OCI-LY7 (cell line): Measurements from ENCODE around the gene KCNMB2. TPM values are rescaled to one million over a fixed set of nuclear protein-coding genes. Genes with fewer than 3 reads are reported as not detected.

Experiments
- BruUV-seq: library from RNA; stranded (reverse); fragments of 400-500 nt; replicated peaks from 2 replicates; lab custom pipeline; 2021; lab: Mats Ljungman, UMichigan
- CTCF ChIA-PET: fragments of 300-600 bp; sonication (Branson Sonifier 250); formaldehyde crosslinking; loops from one replicate; lab custom pipeline; 2022; ENCODE audit warnings: antibody characterized with exemption; ENCODE audit not compliant: unreplicated experiment; lab: Charles Lee
- POLR2A ChIA-PET: fragments of 300-600 bp; sonication (Branson Sonifier 250); formaldehyde crosslinking; loops from one replicate; lab custom pipeline; 2022; ENCODE audit warnings: antibody characterized with exemption; lab: Charles Lee
- DNase-seq: peaks from one replicate; pipeline ENCODE4 v3.0.0-alpha.2; 2015; ENCODE audit warnings: low spot score
- H2AFZ ChIP-seq: fragments of 200-600 bp; sonication (generic), shearing (Covaris generic); 2 replicates; pipeline ENCODE4 v1.6.1; 2014; ENCODE audit warnings: mild to moderate bottlenecking, antibody characterized with exemption, low read length, moderate library complexity
- H3K27ac ChIP-seq: fragments of 200-600 bp; sonication (generic); 2 replicates; pipeline ENCODE4 v1.5.1; 2014; ENCODE audit warnings: mixed run types, low read depth, mild to moderate bottlenecking, moderate library complexity, low read length, inconsistent platforms; ENCODE audit not compliant: poor library complexity, severe bottlenecking
- H3K36me3 ChIP-seq: fragments of 200-600 bp; sonication (generic); 2 replicates; pipeline ENCODE4 v1.6.1; 2014; ENCODE audit warnings: mild to moderate bottlenecking, antibody characterized with exemption, low read length, moderate library complexity, mixed read lengths; ENCODE audit not compliant: insufficient read depth
- H3K4me1 ChIP-seq: fragments of 200-600 bp; sonication (generic); 2 replicates; pipeline ENCODE4 v1.5.1; 2014; ENCODE audit warnings: mild to moderate bottlenecking, low read length; ENCODE audit not compliant: insufficient read depth, poor library complexity, severe bottlenecking
- H3K4me2 ChIP-seq: fragments of 200-600 bp; sonication (generic); 2 replicates; pipeline ENCODE4 v1.6.1; 2014; ENCODE audit warnings: mild to moderate bottlenecking, low read length
- H3K4me3 ChIP-seq: fragments of 200-600 bp; sonication (generic); 2 replicates; pipeline ENCODE4 v1.5.1; 2014; ENCODE audit warnings: mild to moderate bottlenecking, low read depth, low read length; ENCODE audit not compliant: poor library complexity, severe bottlenecking
- H3K79me2 ChIP-seq: fragments of 200-600 bp; sonication (generic); 2 replicates; pipeline ENCODE4 v1.6.1; 2016; ENCODE audit warnings: low read depth, mild to moderate bottlenecking, low read length, moderate library complexity, mixed read lengths; ENCODE audit not compliant: insufficient read depth
- H3K9me2 ChIP-seq: fragments of 200-600 bp; sonication (generic); 2 replicates; pipeline ENCODE4 v1.6.1; 2016; ENCODE audit warnings: mild to moderate bottlenecking, low read length, mixed read lengths; ENCODE audit not compliant: insufficient read depth
- H3K9me3 ChIP-seq: fragments of 200-600 bp; sonication (generic); 2 replicates; pipeline ENCODE4 v1.6.1; 2014; ENCODE audit warnings: mild to moderate bottlenecking, mixed run types, low read length, mixed read lengths
- H4K20me1 ChIP-seq: fragments of 200-600 bp; sonication (generic); 2 replicates; pipeline ENCODE4 v1.6.1; 2014; ENCODE audit warnings: mild to moderate bottlenecking, antibody characterized with exemption, low read length, moderate library complexity, mixed read lengths; ENCODE audit not compliant: insufficient read depth
- CTCF ChIP-seq: fragments of 200-600 bp; sonication (generic); conservative IDR thresholded peaks from 2 replicates; pipeline ENCODE4 v1.5.1; 2014; ENCODE audit warnings: mild to moderate bottlenecking, antibody characterized with exemption, low read length, moderate library complexity, mixed read lengths
- EZH2phosphoT487 ChIP-seq: fragments of 200-600 bp; sonication (generic); IDR thresholded peaks from 2 replicates; pipeline ENCODE4 v1.6.1; 2018; ENCODE audit warnings: low read depth, borderline replicate concordance, mild to moderate bottlenecking, mixed run types, antibody characterized with exemption, low read length, moderate library complexity, mixed read lengths
- intact Hi-C: fragments of 100-400 bp; cut with micrococcal nuclease; formaldehyde crosslinking; loops from one replicate; pipeline ENCODE4 v1.10.0; 2022; ENCODE audit not compliant: unreplicated experiment
- total RNA-seq, 2 experiments: library from RNA; depleted of rRNA in 1 of 2; stranded (reverse); fragments of >200 nt in 1 of 2; shearing (Covaris generic) in 1 of 2; gene quantifications; 2 replicates each; pipeline ENCODE4 v1.2.3, GENCODE V29; 2014 to 2022

The KCNMB2 gene
- total RNA-seq, 2 experiments from 2014 or later: not detected

- Histone ChIP-seq H3K4me2 (no peak overlapping the region), H4K20me1 (no peaks in the 10 kb centered on the region), H3K9me3 (no peaks in the 10 kb centered on the region), H3K4me1 (no peaks in the 10 kb centered on the region), H3K27ac (no peak overlapping the region), H3K36me3 (no peaks in the 10 kb centered on the region), H2AFZ (no peak overlapping the region), H3K4me3 (no peak overlapping the region), H3K79me2 (no peaks in the 10 kb centered on the region), H3K9me2 (no peaks in the 10 kb centered on the region)
- no TSS peak for BruUV-seq
- no peak for DNase-seq
- intact Hi-C loops: no loop called here
- TF ChIP-seq CTCF (no peak), EZH2phosphoT487 (no peak)
- ChIA-PET CTCF (no interaction called here), POLR2A (interaction anchor here (0.6 to 0.7 kb wide), 2 partner anchors 1472 to 1505 kb away, joined by 3 read pairs; no protein-coding TSS in a partner anchor)
These were observed 15.7 kb downstream of the KCNMB2 start for GRCh38 chr3:178551916-178552321.

- Histone ChIP-seq H4K20me1 (no peaks in the 10 kb centered on the region), H2AFZ (no peak overlapping the region), H3K4me1 (no peaks in the 10 kb centered on the region), H3K9me3 (no peaks in the 10 kb centered on the region), H3K4me3 (no peak overlapping the region), H3K4me2 (no peak overlapping the region), H3K9me2 (no peaks in the 10 kb centered on the region), H3K27ac (no peak overlapping the region), H3K36me3 (no peaks in the 10 kb centered on the region), H3K79me2 (no peaks in the 10 kb centered on the region)
- DNase-seq: no peak
- intact Hi-C loops: no loop called here
- POLR2A ChIA-PET: interaction anchor here (0.6 kb wide), 1 partner anchor 363 kb away, joined by 3 read pairs; no protein-coding TSS in a partner anchor
- BruUV-seq: no TSS peak
- TF ChIP-seq EZH2phosphoT487: no peak
- no peak for TF ChIP-seq CTCF
- CTCF ChIA-PET: no interaction called here
These were observed 22.4 kb downstream of the KCNMB2 start for GRCh38 chr3:178558637-178559036.

- Histone ChIP-seq H3K36me3 (no peaks in the 10 kb centered on the region), H3K9me2 (no peaks in the 10 kb centered on the region), H3K4me3 (no peak overlapping the region), H3K4me2 (no peak overlapping the region), H4K20me1 (no peaks in the 10 kb centered on the region), H3K4me1 (no peaks in the 10 kb centered on the region), H3K79me2 (no peaks in the 10 kb centered on the region), H3K27ac (no peak overlapping the region), H3K9me3 (no peaks in the 10 kb centered on the region), H2AFZ (no peak overlapping the region)
- ChIA-PET POLR2A (no interaction called here), CTCF (no interaction called here)
- no peak for DNase-seq
- no peak for TF ChIP-seq EZH2phosphoT487
- no peak for TF ChIP-seq CTCF
- intact Hi-C loops: no loop called here
- no TSS peak for BruUV-seq
These were observed 24.5 kb downstream of the KCNMB2 start for GRCh38 chr3:178560759-178561158.
